Effector memory CD8-positive, alpha-beta T cell (primary cell): Measurements from ENCODE around the gene APOM.
A peak's percentile ranks its signal among the peaks of the same experiment; 100 is the strongest.

Source experiments
- ATAC-seq: fragments of 150-1000 bp; cut with Tn5 transposase; replicated peaks from 2 replicates; pipeline ENCODE4 v1.10.0; 2021; ENCODE audit warnings: mild to moderate bottlenecking, moderate library complexity
- DNase-seq, 3 experiments: peaks; one replicate each; pipeline ENCODE4 v3.0.0; 2021
- H3K27ac Mint-ChIP-seq, 2 donors: one replicate each; pipeline ENCODE4 v1.8.0; 2022; ENCODE audit warnings: mild to moderate bottlenecking in 2 of 2, mixed read lengths in 2 of 2, moderate library complexity in 2 of 2
- H3K27me3 Mint-ChIP-seq, 2 donors: one replicate each; pipeline ENCODE4 v1.8.0; 2022; ENCODE audit warnings: mixed read lengths in 2 of 2
- H3K36me3 Mint-ChIP-seq: one replicate; pipeline ENCODE4 v1.8.0; 2022; ENCODE audit warnings: mild to moderate bottlenecking, moderate library complexity, mixed read lengths; ENCODE audit not compliant: insufficient read depth
- H3K4me1 Mint-ChIP-seq, 2 donors: one replicate each; pipeline ENCODE4 v1.8.0; 2022; ENCODE audit warnings: low read depth in 2 of 2, mixed read lengths in 2 of 2
- H3K4me3 Mint-ChIP-seq, 2 donors: one replicate each; pipeline ENCODE4 v1.8.0; 2022; ENCODE audit warnings: mild to moderate bottlenecking in 2 of 2, mixed read lengths in 2 of 2, moderate library complexity in 2 of 2
- H3K9me3 Mint-ChIP-seq, 2 donors: one replicate each; pipeline ENCODE4 v1.8.0; 2022; ENCODE audit warnings: mixed read lengths in 2 of 2

APOM gene

GRCh38 chr6:31636698-31637596 is 18.7 kb upstream of the APOM start:
- H3K4me3 Mint-ChIP-seq: peak overlapping the region in 1 of 2 donors; percentile 40
- H3K27me3 Mint-ChIP-seq: no peaks in the 10 kb centered on the region
- no peaks in the 10 kb centered on the region for H3K9me3 Mint-ChIP-seq
- H3K36me3 Mint-ChIP-seq: peaks cover 82% of the 10 kb centered on the region
- peak overlapping the region; percentile 10 to 51 for H3K27ac Mint-ChIP-seq
- H3K4me1 Mint-ChIP-seq: peaks cover 3% of the 10 kb centered on the region in 2 donors
- ATAC-seq (no peak), DNase-seq (no peak)

GRCh38 chr6:31639043-31639442 is 16.7 kb upstream of the APOM start:
- Mint-ChIP-seq H3K9me3 (no peaks in the 10 kb centered on the region), H3K4me3 (no peak overlapping the region), H3K36me3 (peaks cover 82% of the 10 kb centered on the region), H3K4me1 (peaks cover 0 to 3% of the 10 kb centered on the region in 2 donors), H3K27me3 (no peaks in the 10 kb centered on the region), H3K27ac (peak overlapping the region in 1 of 2 donors; percentile 55)
- DNase-seq (no peak), ATAC-seq (no peak)

GRCh38 chr6:31639449-31639861 is 16.2 kb upstream of the APOM start:
- Mint-ChIP-seq H3K27me3 (no peaks in the 10 kb centered on the region), H3K36me3 (peaks cover 81% of the 10 kb centered on the region), H3K9me3 (no peaks in the 10 kb centered on the region), H3K27ac (no peak overlapping the region), H3K4me1 (peaks cover 0 to 3% of the 10 kb centered on the region in 2 donors), H3K4me3 (no peak overlapping the region)
- ATAC-seq (no peak), DNase-seq (no peak)

GRCh38 chr6:31640612-31641011 is 15.1 kb upstream of the APOM start:
- peaks cover 81% of the 10 kb centered on the region for H3K36me3 Mint-ChIP-seq
- ATAC-seq: no peak
- peaks cover 3% of the 10 kb centered on the region in 2 donors for H3K4me1 Mint-ChIP-seq
- H3K27ac Mint-ChIP-seq: peak overlapping the region in 1 of 2 donors; percentile 66
- no peak overlapping the region for H3K4me3 Mint-ChIP-seq
- no peaks in the 10 kb centered on the region for H3K27me3 Mint-ChIP-seq
- no peak for DNase-seq
- H3K9me3 Mint-ChIP-seq: no peaks in the 10 kb centered on the region

GRCh38 chr6:31641370-31641769 is 14.3 kb upstream of the APOM start:
- Mint-ChIP-seq H3K4me3 (no peak overlapping the region), H3K27me3 (no peaks in the 10 kb centered on the region), H3K4me1 (peaks cover 3% of the 10 kb centered on the region in 2 donors), H3K27ac (peak overlapping the region; percentile 25 to 66), H3K36me3 (peaks cover 81% of the 10 kb centered on the region), H3K9me3 (no peaks in the 10 kb centered on the region)
- ATAC-seq (no peak), DNase-seq (no peak)

GRCh38 chr6:31642798-31643570 is 12.7 kb upstream of the APOM start:
- H3K27ac Mint-ChIP-seq: no peak overlapping the region
- ATAC-seq (no peak), DNase-seq (no peak)
- peaks cover 3% of the 10 kb centered on the region in 2 donors for H3K4me1 Mint-ChIP-seq
- peaks cover 80% of the 10 kb centered on the region for H3K36me3 Mint-ChIP-seq
- H3K4me3 Mint-ChIP-seq: no peak overlapping the region
- no peaks in the 10 kb centered on the region for H3K9me3 Mint-ChIP-seq
- H3K27me3 Mint-ChIP-seq: no peaks in the 10 kb centered on the region

GRCh38 chr6:31643818-31644454 is 11.8 kb upstream of the APOM start:
- no peak overlapping the region for H3K4me3 Mint-ChIP-seq
- no peak overlapping the region for H3K27ac Mint-ChIP-seq
- H3K9me3 Mint-ChIP-seq: no peaks in the 10 kb centered on the region
- ATAC-seq: no peak
- no peaks in the 10 kb centered on the region for H3K27me3 Mint-ChIP-seq
- H3K4me1 Mint-ChIP-seq: peaks cover 3 to 6% of the 10 kb centered on the region in 2 donors
- H3K36me3 Mint-ChIP-seq: peaks cover 79% of the 10 kb centered on the region
- no peak for DNase-seq

GRCh38 chr6:31645325-31645724 is 10.4 kb upstream of the APOM start:
- no peaks in the 10 kb centered on the region for H3K27me3 Mint-ChIP-seq
- no peak for DNase-seq
- H3K9me3 Mint-ChIP-seq: no peaks in the 10 kb centered on the region
- H3K4me1 Mint-ChIP-seq: peaks cover 4 to 11% of the 10 kb centered on the region in 2 donors
- H3K27ac Mint-ChIP-seq: peak overlapping the region; percentile 58 to 82
- no peak for ATAC-seq
- H3K36me3 Mint-ChIP-seq: peaks cover 82% of the 10 kb centered on the region
- no peak overlapping the region for H3K4me3 Mint-ChIP-seq

- Mint-ChIP-seq H3K9me3 (no peaks in the 10 kb centered on the region), H3K36me3 (peaks cover 52% of the 10 kb centered on the region), H3K4me3 (peak overlapping the region; percentile 89 to 97), H3K27ac (peak overlapping the region; percentile 98 to 99), H3K27me3 (no peaks in the 10 kb centered on the region), H3K4me1 (peaks cover 27 to 35% of the 10 kb centered on the region in 2 donors)
- no peak for DNase-seq
- no peak for ATAC-seq
These were observed 4.0 kb upstream of the APOM start for GRCh38 chr6:31651602-31652191.

- ATAC-seq: peak; percentile 73
- peak overlapping the region; percentile 89 to 97 for H3K4me3 Mint-ChIP-seq
- no peaks in the 10 kb centered on the region for H3K9me3 Mint-ChIP-seq
- H3K36me3 Mint-ChIP-seq: peaks cover 41% of the 10 kb centered on the region
- H3K27me3 Mint-ChIP-seq: no peaks in the 10 kb centered on the region
- H3K4me1 Mint-ChIP-seq: peaks cover 33 to 42% of the 10 kb centered on the region in 2 donors
- DNase-seq: peak in 1 of 3 experiments; percentile 83
- peak overlapping the region; percentile 98 to 99 for H3K27ac Mint-ChIP-seq
These were observed 2.6 kb upstream of the APOM start for GRCh38 chr6:31652925-31653724.

GRCh38 chr6:31654574-31655348 is 933 bp upstream of the APOM start:
- no peak for ATAC-seq
- peaks cover 33% of the 10 kb centered on the region for H3K36me3 Mint-ChIP-seq
- H3K9me3 Mint-ChIP-seq: no peaks in the 10 kb centered on the region
- peaks cover 45 to 51% of the 10 kb centered on the region in 2 donors for H3K4me1 Mint-ChIP-seq
- no peak for DNase-seq
- no peak overlapping the region for H3K4me3 Mint-ChIP-seq
- H3K27me3 Mint-ChIP-seq: no peaks in the 10 kb centered on the region
- peak overlapping the region in 1 of 2 donors; percentile 49 for H3K27ac Mint-ChIP-seq
